Measurements from ENCODE around the gene ABCC1. TPM values are rescaled to one million over a fixed set of nuclear protein-coding genes. Genes with fewer than 3 reads are reported as not detected.

The ABCC1 gene
- total and polyA plus RNA-seq, 12 donors = 12.4 to 38.8 (median 28.0) TPM

- peaks cover 18 to 19% of the 10 kb centered on the region in 2 donors for H3K4me1 ChIP-seq (replicated peaks in 1 of 2)
- no peak overlapping the region for H3K4me3 ChIP-seq
- intact Hi-C loops (cut with DNase I) = no loop called here
- TF ChIP-seq CTCF (IDR thresholded peaks at IDR 0.05) (no peak), POLR2A (IDR thresholded peaks at IDR 0.05) (no peak)
- 72 to 82% (median 80%) methylated on average over 7 to 18 of the region's 18 CpGs for WGBS, 4 donors
- peaks cover 0 to 8% (median 0%) of the 10 kb centered on the region in 3 donors for H3K9me3 ChIP-seq (replicated peaks in 1 of 3)
- H3K27me3 ChIP-seq = no peaks in the 10 kb centered on the region
- no peak overlapping the region for H3K27ac ChIP-seq
- DNase-seq = no peak
- H3K36me3 ChIP-seq (replicated peaks in 1 of 2) = no peaks in the 10 kb centered on the region
Measured at GRCh38 chr16:16154281-16154951, 205.0 kb downstream of the ABCC1 start.

- Histone ChIP-seq H3K4me3 (no peak overlapping the region), H3K36me3 (replicated peaks in 1 of 2) (no peaks in the 10 kb centered on the region), H3K4me1 (replicated peaks in 1 of 2) (peaks cover 11 to 12% of the 10 kb centered on the region in 2 donors), H3K27me3 (no peaks in the 10 kb centered on the region), H3K27ac (no peak overlapping the region), H3K9me3 (replicated peaks in 1 of 3) (peaks cover 0 to 8% (median 0%) of the 10 kb centered on the region in 3 donors)
- intact Hi-C loops (cut with DNase I) = no loop called here
- TF ChIP-seq CTCF (IDR thresholded peaks at IDR 0.05) = no peak
- TF ChIP-seq POLR2A (IDR thresholded peaks at IDR 0.05) = no peak
- DNase-seq = no peak
- 87 to 93% (median 89%) methylated on average over 3 of the region's 3 CpGs for WGBS, 4 donors
Measured at GRCh38 chr16:16155234-16155633, 205.8 kb downstream of the ABCC1 start.

GRCh38 chr16:16157166-16157565 is 207.8 kb downstream of the ABCC1 start:
- no peak for TF ChIP-seq POLR2A (IDR thresholded peaks at IDR 0.05)
- no peak for TF ChIP-seq CTCF (IDR thresholded peaks at IDR 0.05)
- Histone ChIP-seq H3K36me3 (replicated peaks in 1 of 2) (no peaks in the 10 kb centered on the region), H3K4me1 (replicated peaks in 1 of 2) (no peaks in the 10 kb centered on the region), H3K9me3 (replicated peaks in 1 of 3) (peaks cover 0 to 8% (median 0%) of the 10 kb centered on the region in 3 donors), H3K27ac (no peak overlapping the region), H3K27me3 (no peaks in the 10 kb centered on the region), H3K4me3 (no peak overlapping the region)
- DNase-seq = no peak
- WGBS, 4 donors = 87 to 91% (median 89%) methylated on average over 1 of the region's 1 CpG
- intact Hi-C loops (cut with DNase I) = no loop called here

- WGBS, 4 donors = 84 to 98% (median 90%) methylated on average over 4 of the region's 4 CpGs
- TF ChIP-seq POLR2A (IDR thresholded peaks at IDR 0.05) (no peak), CTCF (IDR thresholded peaks at IDR 0.05) (no peak)
- Histone ChIP-seq H3K9me3 (replicated peaks in 1 of 3) (peaks cover 0 to 8% (median 0%) of the 10 kb centered on the region in 3 donors), H3K4me3 (no peak overlapping the region), H3K27ac (no peak overlapping the region), H3K4me1 (replicated peaks in 1 of 2) (no peaks in the 10 kb centered on the region), H3K27me3 (no peaks in the 10 kb centered on the region), H3K36me3 (replicated peaks in 1 of 2) (no peaks in the 10 kb centered on the region)
- intact Hi-C loops (cut with DNase I) = no loop called here
- no peak for DNase-seq
Measured at GRCh38 chr16:16158082-16158658, 208.8 kb downstream of the ABCC1 start.

Measured in adrenal gland (tissue), 12 donors.